Mammary epithelial cell (primary cell): Measurements from ENCODE around the gene MED4.

Source experiments
- EZH2 ChIP-seq: IDR thresholded peaks from 2 replicates; pipeline ENCODE4 v1.6.1; 2012; ENCODE audit warnings: low read length, inconsistent platforms, borderline replicate concordance
- TF ChIP-seq, protein P1 (sequence below), 2 donors: IDR thresholded peaks in 1 of 2; conservative IDR thresholded peaks in 1 of 2; 2 replicates each; pipeline ENCODE4 v1.5.1; 2011 to 2012; ENCODE audit warnings: inconsistent platforms in 2 of 2, low read length in 2 of 2, mild to moderate bottlenecking in 2 of 2, control low read depth in 1 of 2, low read depth in 1 of 2; ENCODE audit not compliant: insufficient read depth in 1 of 2; ENCODE audit errors: extremely low read depth in 1 of 2

DNA sequence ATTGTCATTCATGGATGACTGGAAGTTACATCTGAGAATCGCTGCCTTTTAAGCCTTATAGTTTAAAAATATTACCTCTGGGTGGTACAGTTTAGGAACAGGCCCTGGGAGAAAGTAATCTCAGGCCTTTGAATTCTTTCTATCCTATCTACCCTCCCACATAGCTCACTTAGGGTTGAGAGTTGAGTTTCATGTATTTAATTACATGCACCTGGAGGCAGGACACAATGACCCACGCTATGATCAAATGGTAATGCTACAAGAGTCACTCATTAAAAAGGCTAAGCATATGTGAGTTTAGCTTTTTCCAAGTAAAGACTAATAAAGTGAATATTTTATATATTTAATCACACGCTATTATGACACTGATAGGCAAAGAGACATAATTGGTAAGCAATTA, 25.3 kb upstream of the MED4 start:
- TF ChIP-seq, protein P1, sequence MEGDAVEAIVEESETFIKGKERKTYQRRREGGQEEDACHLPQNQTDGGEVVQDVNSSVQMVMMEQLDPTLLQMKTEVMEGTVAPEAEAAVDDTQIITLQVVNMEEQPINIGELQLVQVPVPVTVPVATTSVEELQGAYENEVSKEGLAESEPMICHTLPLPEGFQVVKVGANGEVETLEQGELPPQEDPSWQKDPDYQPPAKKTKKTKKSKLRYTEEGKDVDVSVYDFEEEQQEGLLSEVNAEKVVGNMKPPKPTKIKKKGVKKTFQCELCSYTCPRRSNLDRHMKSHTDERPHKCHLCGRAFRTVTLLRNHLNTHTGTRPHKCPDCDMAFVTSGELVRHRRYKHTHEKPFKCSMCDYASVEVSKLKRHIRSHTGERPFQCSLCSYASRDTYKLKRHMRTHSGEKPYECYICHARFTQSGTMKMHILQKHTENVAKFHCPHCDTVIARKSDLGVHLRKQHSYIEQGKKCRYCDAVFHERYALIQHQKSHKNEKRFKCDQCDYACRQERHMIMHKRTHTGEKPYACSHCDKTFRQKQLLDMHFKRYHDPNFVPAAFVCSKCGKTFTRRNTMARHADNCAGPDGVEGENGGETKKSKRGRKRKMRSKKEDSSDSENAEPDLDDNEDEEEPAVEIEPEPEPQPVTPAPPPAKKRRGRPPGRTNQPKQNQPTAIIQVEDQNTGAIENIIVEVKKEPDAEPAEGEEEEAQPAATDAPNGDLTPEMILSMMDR (conservative IDR thresholded peaks at IDR 0.05 in 1 of 2, IDR thresholded peaks at IDR 0.05 in 1 of 2; ENCODE audit: extremely low read depth in 1 of 2, insufficient read depth in 1 of 2, low read depth in 1 of 2, low read length in 2 of 2), result no peak
- TF ChIP-seq EZH2, result no peak
